ENCODE results near the gene LIPC.

DNA sequence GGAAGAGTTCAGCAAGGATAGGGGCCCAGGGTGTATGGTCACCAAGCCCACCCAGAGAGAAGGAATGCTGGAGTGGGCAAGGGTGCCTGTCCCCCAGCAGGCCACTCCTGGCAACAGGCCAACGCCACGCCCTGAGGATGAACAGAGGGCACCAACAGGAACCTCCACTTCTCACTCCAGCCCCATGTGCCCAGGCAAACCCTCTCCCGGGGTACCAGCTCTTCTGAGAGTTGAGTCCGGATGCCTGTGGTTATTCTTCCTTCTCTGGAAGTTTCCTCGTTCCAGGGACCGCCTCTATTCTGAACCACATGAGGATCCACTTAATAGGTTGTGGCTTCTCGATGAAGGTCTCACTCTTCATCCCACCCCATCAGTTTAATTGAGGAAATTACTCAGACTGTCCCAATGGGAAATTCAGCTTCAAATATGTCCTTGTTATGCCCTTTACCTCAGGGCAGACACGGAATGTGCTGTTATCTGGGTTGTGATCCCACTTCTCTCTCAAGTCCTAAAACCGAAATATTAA lies 114.3 kb downstream of the LIPC start:
- TF ChIP-seq POLR2A (IDR thresholded peaks at IDR 0.05; ENCODE audit: low read length) (no peak), GATA1 (IDR thresholded peaks at IDR 0.05; ENCODE audit: low read depth, low read length) (no peak)

Measured in erythroblast (primary cell).